NK-92 (cell line): ENCODE data around the gene TCL1B.

Experiments used
- DNase-seq: peaks from one replicate; lab custom pipeline; 2025; ENCODE audit not compliant: unreplicated experiment; lab: John Stamatoyannopoulos, UW

TCL1B gene

DNA sequence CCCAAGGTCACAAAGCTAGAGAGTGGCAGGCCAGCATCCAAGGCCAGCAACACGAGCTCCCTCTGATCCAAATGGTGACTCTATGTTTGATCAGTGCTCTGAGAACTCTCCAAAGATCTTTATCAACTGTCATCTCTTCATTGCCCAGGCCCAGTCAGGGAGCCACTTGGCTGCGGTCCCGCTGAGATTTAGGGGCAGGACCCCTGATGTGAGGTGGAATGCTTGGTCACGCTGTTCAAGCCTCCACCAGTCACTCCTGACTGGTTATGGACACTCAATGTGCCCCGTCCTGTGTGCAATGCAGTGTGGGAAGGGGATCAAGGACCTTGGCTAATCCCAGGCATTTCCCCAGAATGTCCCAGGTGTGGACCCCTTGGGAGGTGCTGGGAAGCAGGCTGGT is 19.8 kb upstream of the TCL1B start:
- DNase-seq, result no peak

DNA sequence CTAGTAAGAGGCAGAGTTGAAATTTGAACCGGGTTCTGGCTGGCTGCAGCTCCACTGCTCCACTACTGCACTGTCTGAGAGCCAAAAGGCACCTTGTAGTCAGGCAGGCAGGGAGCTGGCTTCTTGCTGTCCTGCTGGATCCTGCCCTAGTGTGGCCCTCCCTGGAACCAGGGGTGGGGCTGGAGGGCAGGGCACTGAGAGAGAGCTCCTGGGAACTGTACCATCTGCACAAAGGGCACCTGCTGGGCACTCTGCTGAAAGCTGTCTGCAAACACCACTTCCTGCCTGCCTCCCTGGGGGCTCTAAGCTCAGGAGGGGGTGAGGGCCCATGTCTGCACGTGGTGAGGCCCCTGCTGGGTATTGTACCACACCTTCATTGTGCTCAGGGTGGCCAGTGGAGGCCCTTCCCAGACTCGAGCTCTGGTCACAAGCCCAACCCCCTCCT is 19.0 kb upstream of the TCL1B start:
- no peak for DNase-seq

DNA sequence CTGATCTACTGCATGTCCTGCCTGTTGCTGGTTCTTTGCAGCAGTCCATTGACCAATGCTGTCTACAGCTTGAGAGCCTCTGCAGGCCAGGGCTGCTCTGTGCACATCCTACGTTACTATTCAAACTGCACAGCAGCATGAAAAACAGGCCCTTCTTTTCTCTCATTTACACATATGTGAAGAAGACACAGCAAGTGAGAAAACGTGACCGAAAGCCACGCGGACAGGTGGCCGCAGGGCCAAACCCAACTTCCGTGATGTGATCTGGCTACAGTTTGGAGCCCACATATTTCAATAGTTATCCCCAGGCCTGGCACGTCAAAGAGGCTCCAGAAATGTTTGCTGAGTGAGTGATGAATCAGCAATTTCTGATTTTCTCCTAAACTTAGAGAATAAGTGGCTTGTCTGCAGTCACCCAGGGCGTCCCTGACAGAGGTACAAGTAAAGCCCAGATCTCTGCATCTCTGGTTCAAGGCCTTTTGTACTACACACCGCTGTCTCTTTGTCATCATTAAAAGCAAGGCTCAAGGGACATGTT is 17.9 kb upstream of the TCL1B start:
- no peak for DNase-seq

DNA sequence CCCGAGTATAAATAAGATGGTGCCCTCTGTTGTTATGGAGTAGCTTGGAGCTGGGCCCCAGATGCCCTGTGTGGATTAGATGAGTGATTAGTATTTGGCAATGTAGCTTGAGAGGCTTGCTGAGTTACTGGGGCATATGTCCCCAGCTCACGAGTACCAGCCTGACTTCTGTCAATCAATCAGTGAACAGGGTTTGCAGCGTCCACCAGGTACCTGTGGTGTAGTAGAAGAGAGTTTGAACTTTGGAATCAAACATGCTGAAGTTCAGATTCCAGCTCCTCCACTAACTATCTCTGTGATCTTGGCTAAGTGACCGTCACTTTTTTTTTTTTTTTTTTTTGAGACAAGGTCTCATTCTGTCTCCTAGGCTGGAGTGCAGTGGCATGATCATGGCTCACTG is 11.6 kb upstream of the TCL1B start:
- DNase-seq, result no peak

DNA sequence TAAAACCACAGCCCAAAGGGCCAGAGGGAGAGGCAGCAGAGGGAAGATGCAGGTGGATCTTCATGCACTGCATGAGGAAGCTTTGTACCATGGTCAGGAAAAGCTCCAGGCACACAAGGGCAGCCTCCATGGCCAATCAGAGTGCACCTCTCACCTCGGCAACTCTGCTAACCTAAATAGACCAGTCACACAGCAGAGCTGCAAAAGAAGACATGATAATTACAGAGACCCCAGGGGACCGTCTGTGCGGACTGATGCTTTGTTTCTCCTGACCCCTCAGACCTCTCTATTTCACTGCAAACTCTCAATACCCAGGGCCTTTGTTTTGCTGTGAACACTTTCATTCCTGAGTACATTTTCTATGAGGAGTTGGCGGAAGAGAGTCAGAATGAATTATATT is 10.7 kb upstream of the TCL1B start:
- no peak for DNase-seq

DNA sequence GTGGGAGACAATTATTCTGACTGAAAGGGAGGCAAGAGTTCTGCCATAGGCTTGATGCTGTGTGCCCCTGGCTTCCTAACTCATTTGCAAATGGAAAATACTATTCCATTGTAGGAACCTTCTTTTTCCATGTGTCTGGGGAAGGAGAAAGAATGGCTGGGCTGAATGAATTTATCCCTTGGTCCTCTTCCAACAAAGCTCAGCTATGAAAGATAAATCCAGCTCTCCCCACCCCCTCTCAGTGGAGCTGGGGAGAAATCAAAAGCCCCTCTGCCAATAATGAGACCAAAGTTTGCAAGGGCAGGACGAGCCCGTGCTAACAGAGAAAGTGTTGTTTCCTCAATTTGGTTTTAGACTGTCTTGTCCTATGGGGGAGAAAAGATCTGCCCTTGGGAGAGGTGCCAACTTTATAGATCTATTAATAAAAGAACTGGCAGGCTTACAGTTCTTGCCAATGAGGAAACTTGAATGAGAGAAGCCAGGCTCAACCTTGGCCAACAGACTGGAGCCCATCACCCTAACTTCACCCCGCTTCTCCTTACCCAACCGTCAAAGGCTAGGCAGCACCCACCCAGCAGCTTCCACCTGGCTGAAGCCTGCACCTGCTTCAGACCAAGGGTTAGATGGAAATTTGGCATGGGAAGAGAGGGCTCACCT is 8.9 kb upstream of the TCL1B start:
- no peak for DNase-seq

DNA sequence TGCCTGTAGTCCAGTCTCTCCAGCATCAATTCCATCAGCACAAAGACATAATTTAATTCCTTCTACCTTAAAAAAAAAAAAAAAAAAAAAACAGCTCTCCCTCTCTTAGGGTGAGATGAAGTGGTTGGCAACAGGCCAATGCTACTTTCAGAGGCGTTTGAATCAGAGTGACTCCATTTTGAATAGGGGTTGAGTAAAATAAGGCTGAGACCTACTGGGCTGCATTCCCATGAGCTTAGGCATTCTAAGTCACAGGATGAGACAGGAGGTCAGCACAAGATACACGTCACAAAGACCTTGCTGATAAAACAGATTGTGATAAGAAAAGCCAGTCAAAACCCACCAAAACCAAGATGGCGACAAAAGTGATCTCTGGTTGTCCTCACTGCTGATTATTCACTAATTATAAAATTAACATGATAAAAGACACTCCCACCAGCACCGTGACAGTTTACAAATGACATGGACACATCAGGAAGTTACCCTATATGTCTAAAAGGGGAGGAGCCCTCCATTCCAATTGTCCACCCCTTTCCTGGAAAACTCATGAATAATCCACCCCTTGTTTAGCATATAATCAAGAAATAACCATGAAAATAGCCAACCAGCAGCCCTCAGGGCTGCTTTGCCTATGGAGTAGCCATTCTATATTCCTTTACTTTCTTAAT is 6.9 kb upstream of the TCL1B start:
- no peak for DNase-seq

DNA sequence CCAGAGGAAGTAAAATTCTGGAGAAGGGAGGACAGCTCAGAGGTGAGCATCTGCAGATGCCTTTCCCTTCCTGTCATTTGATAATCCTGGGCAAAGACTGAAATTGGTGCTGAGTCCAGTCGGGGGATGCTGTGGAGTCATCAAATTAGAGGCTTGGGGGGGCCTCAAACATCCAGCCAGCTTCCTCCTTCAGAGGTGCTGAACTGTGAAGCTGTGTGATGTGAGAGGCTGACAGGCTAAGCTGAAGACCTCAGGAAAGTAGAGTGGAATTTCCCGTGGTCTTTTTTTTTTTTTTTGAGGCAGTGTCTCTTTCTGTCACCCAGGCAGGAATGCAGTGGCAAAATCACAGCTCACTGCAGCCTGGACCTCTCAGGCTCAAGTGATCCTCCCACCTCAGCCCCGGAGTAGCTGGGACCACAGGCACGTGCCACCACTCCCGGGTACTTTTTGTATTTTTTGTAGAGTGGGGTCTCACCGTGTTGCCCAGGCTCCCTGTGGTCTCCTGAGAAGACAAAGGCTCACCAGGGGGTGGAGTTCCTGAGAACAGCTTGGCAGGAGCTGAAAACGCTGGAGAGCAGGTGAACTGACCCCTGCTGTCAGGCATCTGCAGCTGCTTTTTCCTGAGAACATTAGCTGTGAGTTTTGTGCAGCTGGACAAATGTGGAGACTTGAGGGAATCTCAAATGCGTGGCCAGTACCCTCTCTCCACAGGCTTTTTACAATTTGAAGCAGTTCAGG is 6.1 kb upstream of the TCL1B start:
- no peak for DNase-seq

DNA sequence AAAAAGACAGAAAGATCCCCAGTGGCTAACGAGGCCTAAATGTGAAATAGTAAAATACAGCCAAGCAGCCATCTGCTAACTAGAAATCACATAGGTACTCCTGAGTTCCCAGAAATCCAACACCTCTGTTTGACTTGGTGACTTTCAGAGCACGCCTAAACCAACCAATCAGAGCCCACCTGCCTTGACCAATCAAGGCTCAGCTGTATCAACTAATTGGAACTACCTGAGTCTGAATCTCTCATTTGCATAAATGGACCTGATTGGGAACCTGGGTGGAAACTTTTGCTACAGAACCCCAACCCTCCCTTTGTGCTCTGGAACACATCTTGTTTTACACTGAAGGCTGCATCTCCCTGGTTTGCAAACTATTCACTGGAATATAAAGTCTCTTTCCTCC is 5.1 kb upstream of the TCL1B start:
- DNase-seq, result no peak

DNA sequence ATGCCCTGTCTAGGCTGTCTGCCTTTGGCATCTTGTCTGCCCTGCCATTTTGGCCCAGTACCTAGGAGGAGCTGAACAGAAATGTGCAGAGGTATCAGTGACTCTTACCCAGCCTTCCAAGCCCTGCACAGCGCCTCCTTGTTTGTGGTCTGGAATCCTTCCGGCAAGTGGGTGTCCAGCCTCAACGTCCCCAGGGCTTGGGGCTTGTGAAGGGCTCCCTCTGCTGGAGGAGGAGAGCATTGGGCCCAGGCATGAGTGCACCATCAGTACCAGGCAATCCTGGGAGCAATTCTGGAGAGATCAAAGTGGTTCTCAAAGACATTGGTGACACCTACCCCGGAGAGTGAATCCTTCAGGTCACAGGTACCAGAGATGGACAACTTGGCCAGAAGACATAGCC is 2.4 kb upstream of the TCL1B start:
- DNase-seq, result no peak

DNA sequence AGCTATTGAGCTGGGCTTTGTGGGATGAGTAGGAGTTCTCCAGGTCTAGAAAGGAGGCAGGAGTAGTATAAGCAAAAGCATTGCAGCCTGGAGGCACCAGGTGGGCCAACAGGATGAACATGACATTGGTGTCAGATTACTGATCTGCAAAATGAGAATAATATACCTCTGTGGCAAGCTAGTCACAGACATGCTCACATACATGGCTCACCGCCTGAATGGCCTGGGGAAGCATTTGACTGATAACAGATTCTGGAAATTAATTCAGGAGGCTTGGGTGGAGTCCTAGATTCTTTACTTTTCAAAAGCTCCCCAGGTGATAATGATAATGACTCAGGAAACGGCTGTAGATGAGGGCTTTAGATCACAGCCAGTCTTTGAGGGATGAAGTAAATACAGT is 709 bp downstream of the TCL1B start:
- DNase-seq, result no peak

DNA sequence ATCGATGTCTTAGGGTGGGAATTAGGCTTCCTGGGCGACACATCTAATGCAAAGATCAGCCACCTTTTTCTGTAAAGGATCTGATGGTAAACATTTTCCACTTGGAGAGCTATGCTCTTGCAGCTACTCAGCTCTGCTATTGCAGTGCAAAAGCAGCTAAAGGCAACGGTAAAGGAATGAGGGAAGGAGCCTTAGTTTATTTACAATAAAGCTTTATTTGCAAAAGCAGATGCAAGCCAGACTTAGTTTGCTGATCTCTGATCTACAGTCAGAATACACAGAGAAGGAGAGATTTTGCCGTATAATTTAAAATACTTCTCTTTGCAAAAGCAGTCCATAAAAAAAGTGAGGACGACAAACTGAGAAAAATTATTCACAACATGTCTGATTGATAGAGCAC is 3.2 kb downstream of the TCL1B start:
- no peak for DNase-seq

DNA sequence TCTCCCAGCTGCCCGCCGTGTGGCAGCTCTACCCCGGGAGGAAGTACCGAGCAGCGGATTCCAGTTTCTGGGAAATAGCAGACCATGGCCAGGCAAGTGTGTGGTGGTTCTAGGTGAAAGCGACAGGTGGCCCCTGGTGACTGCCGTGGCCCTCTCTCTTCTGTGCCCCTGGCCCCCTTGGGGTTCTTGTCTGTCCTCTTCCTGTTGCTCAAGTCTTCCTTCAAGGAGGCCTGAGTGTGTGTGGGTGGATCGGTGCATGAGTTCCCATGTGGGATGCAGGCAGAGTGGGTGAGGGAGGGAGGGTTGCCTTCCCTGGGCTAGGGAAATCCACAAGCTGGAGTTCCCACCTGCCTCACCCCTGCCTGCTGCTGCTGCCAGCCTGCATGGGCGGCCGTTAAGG is 4.6 kb downstream of the TCL1B start:
- no peak for DNase-seq

DNA sequence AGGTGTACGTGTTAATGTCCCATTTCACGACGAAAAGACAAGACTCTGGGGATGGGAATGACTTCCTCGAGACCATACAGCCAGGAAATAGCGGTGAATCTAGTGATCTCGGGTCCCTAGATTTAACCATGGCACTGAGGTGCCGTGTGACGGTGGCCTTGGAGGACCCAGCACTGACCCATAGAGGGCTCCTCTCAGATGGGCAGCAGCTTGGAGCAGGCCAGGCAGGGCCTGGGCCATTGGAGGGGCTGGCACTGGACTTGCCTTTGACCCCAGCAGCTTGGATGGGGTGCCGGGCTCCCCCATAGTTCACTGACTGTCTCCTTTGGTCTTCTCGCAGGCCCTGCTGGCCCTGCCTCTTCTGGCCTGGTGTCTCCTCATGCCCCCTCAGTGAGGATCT is 5.4 kb downstream of the TCL1B start:
- DNase-seq, result no peak

DNA sequence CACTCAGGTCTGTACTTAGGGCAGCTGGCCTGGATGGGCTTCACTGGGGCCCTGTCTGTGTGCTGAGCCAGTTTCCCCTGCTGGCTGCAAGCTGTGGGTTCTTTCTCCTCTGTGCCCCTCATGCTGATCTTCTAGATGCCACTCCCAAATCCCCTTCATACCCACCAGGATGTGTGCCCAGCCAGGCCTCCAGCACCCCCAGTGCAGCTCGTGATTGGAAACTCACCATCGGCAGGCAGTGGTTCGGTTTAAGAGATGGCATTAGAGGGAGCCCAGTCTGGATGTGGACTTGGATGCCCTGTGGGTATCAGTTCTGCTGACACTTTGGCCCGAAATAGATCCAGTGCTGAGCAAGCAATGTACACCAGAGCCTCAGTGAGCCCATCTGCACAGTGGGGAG is 5.9 kb downstream of the TCL1B start:
- no peak for DNase-seq

DNA sequence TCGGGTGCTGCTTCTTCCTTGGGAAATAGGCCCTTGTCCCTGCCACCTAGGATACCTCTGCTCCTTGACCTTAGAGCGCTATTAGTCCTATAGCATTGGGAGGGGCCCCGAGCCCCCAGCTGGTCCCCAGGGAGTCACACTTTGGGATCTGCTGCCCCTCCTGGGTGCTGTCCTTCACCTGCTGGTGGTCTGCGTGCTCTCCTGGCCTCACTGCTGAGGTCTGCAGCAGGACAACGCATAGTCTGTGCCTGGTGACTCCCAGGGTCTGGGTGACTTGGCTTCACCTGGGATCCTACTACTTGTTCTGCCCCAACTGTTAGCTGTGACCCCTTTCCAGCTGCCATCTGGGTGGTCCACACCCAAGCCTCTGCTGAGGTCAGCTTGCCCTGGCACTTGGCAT is 8.8 kb downstream of the TCL1B start:
- DNase-seq, result no peak

DNA sequence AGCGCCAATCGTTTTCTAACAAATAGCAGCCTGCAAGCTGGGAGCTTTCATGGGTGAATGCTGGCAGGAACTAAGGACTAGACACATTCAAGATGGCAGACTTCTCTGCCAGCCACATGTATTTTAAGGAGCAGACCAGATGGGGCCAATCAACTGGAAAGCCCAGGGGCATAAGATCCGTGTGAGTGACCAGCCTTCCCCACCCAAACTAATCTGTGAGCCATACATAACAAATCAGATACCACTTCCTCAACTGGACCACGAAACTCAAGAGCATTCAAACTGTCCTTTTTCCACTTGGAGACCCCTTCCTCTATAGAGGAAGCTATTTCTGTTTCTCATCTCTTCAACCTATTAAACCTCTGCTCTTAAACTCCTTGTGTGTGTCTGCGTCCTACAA is 9.7 kb downstream of the TCL1B start:
- DNase-seq, result no peak

DNA sequence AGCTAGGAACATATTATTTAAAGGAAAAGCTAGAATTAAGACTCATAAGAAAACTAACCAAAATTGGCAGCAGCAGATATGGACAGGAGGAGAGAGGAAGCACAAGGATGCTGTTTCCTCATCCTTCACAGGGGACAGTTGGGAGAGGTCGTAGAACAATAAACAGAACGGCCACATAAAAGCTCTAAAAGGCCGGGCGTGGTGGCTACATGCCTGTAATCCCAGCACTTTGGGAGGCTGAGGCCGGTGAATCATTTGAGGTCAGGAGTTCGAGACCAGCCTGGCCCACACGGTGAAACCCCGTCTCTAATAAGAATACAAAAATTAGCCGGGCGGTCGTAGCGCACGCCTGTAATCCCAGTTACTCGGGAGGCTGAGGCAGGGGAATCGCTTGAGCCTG is 10.5 kb downstream of the TCL1B start:
- DNase-seq, result no peak

DNA sequence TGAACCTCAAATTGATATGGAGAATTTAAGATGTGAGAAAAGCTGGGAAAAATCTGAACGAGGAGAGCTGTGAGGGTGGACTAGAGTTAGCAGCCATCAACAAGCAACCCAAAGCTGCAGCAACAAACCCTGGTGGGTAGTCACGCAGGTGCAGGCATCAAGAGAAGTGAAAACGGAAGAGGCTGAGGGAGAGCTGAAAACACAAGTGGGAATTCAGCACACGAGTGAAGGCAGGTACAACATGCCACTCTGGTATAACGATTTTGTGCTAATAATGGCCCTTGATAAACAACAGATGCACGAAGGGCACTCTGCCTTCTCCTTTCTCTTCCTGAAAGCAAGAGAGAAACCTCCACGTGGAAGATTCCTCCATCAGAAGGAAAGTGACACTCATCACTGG is 11.5 kb downstream of the TCL1B start:
- DNase-seq, result no peak

DNA sequence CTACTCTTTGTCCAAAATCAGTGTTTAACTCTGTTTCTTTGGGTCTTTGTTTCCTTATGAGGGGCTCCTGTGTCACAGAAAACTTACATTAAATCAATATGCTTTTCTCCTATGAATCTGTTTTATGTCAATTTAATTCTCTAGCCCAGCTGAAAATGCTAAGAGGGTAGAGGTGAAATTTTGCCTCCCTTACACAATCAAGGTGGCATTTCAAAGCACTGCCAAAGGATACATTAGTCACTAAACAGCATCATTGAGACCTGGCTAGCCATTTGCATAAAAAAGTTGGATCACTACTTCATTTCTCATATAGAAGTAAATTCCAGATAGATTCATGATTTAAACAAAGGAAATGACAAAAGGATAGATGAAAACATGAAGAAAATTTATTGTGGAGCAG is 12.1 kb downstream of the TCL1B start:
- no peak for DNase-seq

DNA sequence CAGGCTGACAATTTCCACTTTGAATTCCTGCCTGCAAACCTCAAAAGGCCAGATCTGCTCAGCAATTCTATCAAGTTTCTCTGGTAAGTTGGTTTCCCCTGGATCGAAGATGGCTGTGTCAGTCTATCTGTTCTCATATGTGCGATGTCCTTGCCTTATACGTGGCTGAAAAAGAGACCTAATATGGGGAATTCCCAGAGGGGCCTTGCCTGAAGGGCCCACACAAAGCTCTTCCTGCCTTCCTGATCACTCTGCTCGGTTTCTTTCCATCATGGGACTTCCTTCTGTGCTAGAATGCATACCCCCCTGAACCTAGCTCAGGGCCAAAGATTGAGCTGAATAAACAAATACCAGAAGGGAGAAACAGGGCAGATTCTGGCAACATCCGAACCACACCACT is 13.2 kb downstream of the TCL1B start:
- no peak for DNase-seq
